IMR-90 (cell line): ENCODE measurements around the gene RAC3.

ENCODE experiments used
- BHLHE40 ChIP-seq: fragments of 150-350 bp; IDR thresholded peaks from 2 replicates; pipeline ENCODE4 v1.6.1; 2016; ENCODE audit warnings: mild to moderate bottlenecking, low read depth, low read length
- CTCF ChIP-seq: conservative IDR thresholded peaks from 2 replicates; pipeline ENCODE4 v1.5.1; 2012; ENCODE audit warnings: mild to moderate bottlenecking, low read depth, low read length, improper control_type of control experiment
- MXI1 ChIP-seq: IDR thresholded peaks from 2 replicates; pipeline ENCODE4 v1.6.1; 2012; ENCODE audit warnings: low read depth, mild to moderate bottlenecking, low read length, moderate library complexity, borderline replicate concordance
- POLR2A ChIP-seq: IDR thresholded peaks from 2 replicates; pipeline ENCODE4 v1.6.1; 2012; ENCODE audit warnings: mild to moderate bottlenecking, low read depth, low read length
- RAD21 ChIP-seq: IDR thresholded peaks from 2 replicates; pipeline ENCODE4 v1.6.1; 2012; ENCODE audit warnings: low read length, improper control_type of control experiment
- RCOR1 ChIP-seq: IDR thresholded peaks from 2 replicates; pipeline ENCODE4 v1.6.1; 2012; ENCODE audit warnings: mild to moderate bottlenecking, low read length, improper control_type of control experiment; ENCODE audit not compliant: insufficient replicate concordance
- RFX5 ChIP-seq: IDR thresholded peaks from 2 replicates; pipeline ENCODE4 v1.8.0; 2012; ENCODE audit warnings: low read depth, mild to moderate bottlenecking, low read length, moderate library complexity
- SMC3 ChIP-seq: fragments of 150-350 bp; IDR thresholded peaks from 2 replicates; pipeline ENCODE4 v1.6.1; 2016; ENCODE audit warnings: low read depth, mild to moderate bottlenecking, antibody characterized with exemption, low read length, moderate library complexity
- TF ChIP-seq, protein P1 (sequence below): fragments of 150-350 bp; IDR thresholded peaks from 2 replicates; pipeline ENCODE4 v1.6.1; 2017; ENCODE audit warnings: mild to moderate bottlenecking, antibody characterized with exemption, low read length, low read depth

GRCh38 chr17:81993729-81994592 is 37.5 kb upstream of the RAC3 start:
- TF ChIP-seq SMC3: no peak
- no peak for TF ChIP-seq BHLHE40
- no peak for TF ChIP-seq MXI1
- TF ChIP-seq, protein P1, sequence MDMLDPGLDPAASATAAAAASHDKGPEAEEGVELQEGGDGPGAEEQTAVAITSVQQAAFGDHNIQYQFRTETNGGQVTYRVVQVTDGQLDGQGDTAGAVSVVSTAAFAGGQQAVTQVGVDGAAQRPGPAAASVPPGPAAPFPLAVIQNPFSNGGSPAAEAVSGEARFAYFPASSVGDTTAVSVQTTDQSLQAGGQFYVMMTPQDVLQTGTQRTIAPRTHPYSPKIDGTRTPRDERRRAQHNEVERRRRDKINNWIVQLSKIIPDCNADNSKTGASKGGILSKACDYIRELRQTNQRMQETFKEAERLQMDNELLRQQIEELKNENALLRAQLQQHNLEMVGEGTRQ: no peak
- no peak for TF ChIP-seq POLR2A
- TF ChIP-seq CTCF: no peak
- no peak for TF ChIP-seq RFX5
- TF ChIP-seq RAD21: no peak
- no peak for TF ChIP-seq RCOR1
